KMS-11 (cell line): ENCODE results near the gene FAM193A.
"Not testable (repeated sequence)": the region's sequence is repeated elsewhere in the genome, so short reads cannot be mapped to it uniquely, and the experiment has no call there.

Experiments
- H2AFZ ChIP-seq: fragments of 200-600 bp; sonication (generic); 2 replicates; pipeline ENCODE4 v1.6.1; 2016; ENCODE audit warnings: antibody characterized with exemption, mixed run types, low read depth
- H3K27ac ChIP-seq: fragments of 200-600 bp; sonication (generic); 2 replicates; pipeline ENCODE4 v1.6.1; 2016; ENCODE audit warnings: mild to moderate bottlenecking, mixed run types
- H3K27me3 ChIP-seq: fragments of 200-600 bp; sonication (generic); 2 replicates; pipeline ENCODE4 v1.6.1; 2017; ENCODE audit warnings: mild to moderate bottlenecking, low read depth, mixed run types, moderate library complexity; ENCODE audit not compliant: insufficient read depth
- H3K36me3 ChIP-seq: fragments of 200-600 bp; sonication (generic); 2 replicates; pipeline ENCODE4 v1.6.1; 2017; ENCODE audit warnings: mild to moderate bottlenecking, mixed run types; ENCODE audit not compliant: insufficient read depth
- H3K4me1 ChIP-seq: fragments of 200-600 bp; sonication (generic); 2 replicates; pipeline ENCODE4 v1.6.1; 2016; ENCODE audit warnings: mild to moderate bottlenecking, low read depth, mixed run types; ENCODE audit not compliant: poor library complexity, severe bottlenecking
- H3K4me2 ChIP-seq: fragments of 200-600 bp; sonication (generic); 2 replicates; pipeline ENCODE4 v1.7.0; 2016; ENCODE audit warnings: mild to moderate bottlenecking, mixed run types
- H3K4me3 ChIP-seq: fragments of 200-600 bp; sonication (generic); IDR thresholded peaks from 2 replicates; pipeline ENCODE4 v1.6.1; 2017; ENCODE audit warnings: low read depth, low read length, mixed read lengths; ENCODE audit not compliant: insufficient read depth
- H3K79me2 ChIP-seq: fragments of 200-600 bp; sonication (generic); 2 replicates; pipeline ENCODE4 v1.6.1; 2016; ENCODE audit warnings: low read depth, mixed run types; ENCODE audit not compliant: insufficient read depth
- H3K9ac ChIP-seq: fragments of 200-600 bp; sonication (generic); 2 replicates; pipeline ENCODE4 v1.6.1; 2016; ENCODE audit warnings: mild to moderate bottlenecking, mixed run types
- H4K20me1 ChIP-seq: fragments of 200-600 bp; sonication (generic); 2 replicates; pipeline ENCODE4 v1.6.1; 2016; ENCODE audit warnings: mild to moderate bottlenecking, mixed run types; ENCODE audit not compliant: insufficient read depth
- CTCF ChIP-seq: fragments of 200-600 bp; sonication (generic); conservative IDR thresholded peaks from 2 replicates; pipeline ENCODE4 v1.6.1; 2017; ENCODE audit warnings: low read depth, mild to moderate bottlenecking, antibody characterized with exemption, low read length, moderate library complexity, mixed read lengths

The FAM193A gene

GRCh38 chr4:2537011-2537830, 774 bp downstream of the FAM193A start:
- peak overlapping the region; percentile 49; the same call in 1 of the 2 replicates for H3K27ac ChIP-seq
- no peaks in the 10 kb centered on the region for H3K36me3 ChIP-seq
- H3K27me3 ChIP-seq, result no peaks in the 10 kb centered on the region
- peak overlapping the region; percentile 39; the same call in 1 of the 2 replicates for H3K9ac ChIP-seq
- no peak overlapping the region for H2AFZ ChIP-seq
- peaks cover 3% of the 10 kb centered on the region for H3K4me1 ChIP-seq
- no peaks in the 10 kb centered on the region for H4K20me1 ChIP-seq
- no peak for TF ChIP-seq CTCF
- peaks cover 44% of the 10 kb centered on the region for H3K79me2 ChIP-seq
- H3K4me2 ChIP-seq, result peak overlapping the region; percentile 86
- H3K4me3 ChIP-seq, result peak overlapping the region; percentile 76

- H3K79me2 ChIP-seq, result peaks cover 87% of the 10 kb centered on the region
- not testable (repeated sequence) for H3K36me3 ChIP-seq, H3K4me3 ChIP-seq, H3K27me3 ChIP-seq, H2AFZ ChIP-seq, H3K4me1 ChIP-seq, H3K4me2 ChIP-seq, H3K9ac ChIP-seq, H4K20me1 ChIP-seq, H3K27ac ChIP-seq
These were observed 7.2 kb downstream of the FAM193A start for GRCh38 chr4:2543580-2544191.

- H3K4me1 ChIP-seq, result no peaks in the 10 kb centered on the region
- no peaks in the 10 kb centered on the region for H3K36me3 ChIP-seq
- H3K9ac ChIP-seq, result no peak overlapping the region
- peaks cover 76% of the 10 kb centered on the region for H3K79me2 ChIP-seq
- H3K4me2 ChIP-seq, result no peak overlapping the region
- no peak overlapping the region for H3K4me3 ChIP-seq
- no peak overlapping the region for H2AFZ ChIP-seq
- H4K20me1 ChIP-seq, result no peaks in the 10 kb centered on the region
- no peak overlapping the region for H3K27ac ChIP-seq
- no peak for TF ChIP-seq CTCF
- H3K27me3 ChIP-seq, result no peaks in the 10 kb centered on the region
These were observed 9.0 kb downstream of the FAM193A start for GRCh38 chr4:2545321-2546013.

- H3K4me1 ChIP-seq, result no peaks in the 10 kb centered on the region
- no peak overlapping the region for H2AFZ ChIP-seq
- no peaks in the 10 kb centered on the region for H4K20me1 ChIP-seq
- H3K36me3 ChIP-seq, result no peaks in the 10 kb centered on the region
- H3K9ac ChIP-seq, result no peak overlapping the region
- H3K79me2 ChIP-seq, result peaks cover 73% of the 10 kb centered on the region
- H3K4me3 ChIP-seq, result no peak overlapping the region
- no peak for TF ChIP-seq CTCF
- H3K27me3 ChIP-seq, result no peaks in the 10 kb centered on the region
- H3K4me2 ChIP-seq, result no peak overlapping the region
- H3K27ac ChIP-seq, result no peak overlapping the region
These were observed 9.9 kb downstream of the FAM193A start for GRCh38 chr4:2546286-2546823.

- H3K9ac ChIP-seq, H4K20me1 ChIP-seq, H3K4me1 ChIP-seq, H3K27me3 ChIP-seq, H3K4me3 ChIP-seq, H3K36me3 ChIP-seq, H3K4me2 ChIP-seq, H3K27ac ChIP-seq, H2AFZ ChIP-seq: not testable (repeated sequence)
- H3K79me2 ChIP-seq, result peaks cover 66% of the 10 kb centered on the region
These were observed 10.7 kb downstream of the FAM193A start for GRCh38 chr4:2546961-2547691.
